ENCODE measurements around the gene SLC22A23. TPM values are rescaled to one million over a fixed set of nuclear protein-coding genes. Genes with fewer than 3 reads are reported as not detected.

The SLC22A23 gene
- total and polyA plus RNA-seq, 2 of the 4 experiments (the other 2 are of a cell fraction) = 0.72 to 1.6 TPM

DNA sequence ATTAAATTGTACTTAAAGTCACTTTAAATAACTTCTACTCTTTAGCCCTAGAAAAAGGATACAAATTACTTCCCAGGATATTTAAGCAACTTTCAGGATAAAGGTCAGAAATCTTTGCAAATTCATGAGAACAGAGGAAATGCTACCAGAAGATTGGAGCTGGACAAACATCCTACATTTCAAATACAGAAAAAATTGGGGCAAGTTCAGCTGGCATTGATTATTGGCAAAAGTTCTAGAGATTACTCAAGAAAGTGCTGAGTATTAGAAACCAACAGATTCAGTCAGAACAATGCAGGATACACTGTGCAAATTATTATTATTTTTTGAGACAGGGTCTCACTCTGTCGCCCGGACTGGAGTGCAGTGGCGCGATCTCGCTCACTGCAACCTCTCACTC, 6.0 kb downstream of the SLC22A23 start:
- Histone ChIP-seq H4K8ac (ENCODE audit: low read depth in 2 of 2, low read length in 2 of 2) (no peak overlapping the region), H2BK20ac (ENCODE audit: low read depth, low read length) (no peak overlapping the region), H3K79me1 (ENCODE audit: low read depth in 1 of 2, low read length in 2 of 2) (no peaks in the 10 kb centered on the region), H3K9me3 (ENCODE audit: control insufficient read depth, insufficient read depth, low read length) (no peaks in the 10 kb centered on the region), H4K20me1 (ENCODE audit: insufficient read depth, low read length) (0 out of 2 replicates have a peak, but pooled peaks cover 4% of the 10 kb centered on the region), H3K9me1 (ENCODE audit: insufficient read depth, low read length) (no peaks in the 10 kb centered on the region), H2AK5ac (ENCODE audit: low read depth, low read length) (no peak overlapping the region), H3K56ac (ENCODE audit: extremely low read depth, insufficient read depth, low read length) (no peak overlapping the region), H2BK120ac (ENCODE audit: low read depth, low read length) (no peak overlapping the region), H4K91ac (ENCODE audit: insufficient read depth, low read depth, low read length) (no peak overlapping the region), H3K4ac (ENCODE audit: low read depth, low read length) (no peak overlapping the region), H2AFZ (replicated peaks; ENCODE audit: low read length, poor library complexity) (no peak overlapping the region), H3K23ac (ENCODE audit: low read depth, low read length) (no peak overlapping the region), H3K18ac (ENCODE audit: low read depth, low read length) (no peak overlapping the region), H3K4me3 (ENCODE audit: insufficient read depth, low read depth, low read length) (no peak overlapping the region), H2BK15ac (ENCODE audit: low read depth, low read length) (no peak overlapping the region), H3K27me3 (ENCODE audit: control insufficient read depth, insufficient read depth, low read length) (peaks cover 45% of the 10 kb centered on the region), H2BK5ac (ENCODE audit: low read depth, low read length, poor library complexity, severe bottlenecking) (no peak overlapping the region), H3K9ac (ENCODE audit: low read depth, low read length) (no peak overlapping the region), H3K36me3 (ENCODE audit: control insufficient read depth, insufficient read depth, low read length) (no peaks in the 10 kb centered on the region), H3K4me2 (ENCODE audit: low read depth, low read length) (no peak overlapping the region), H3K27ac (ENCODE audit: insufficient read depth, low read length) (no peak overlapping the region), H2AK9ac (replicated peaks; ENCODE audit: low read depth, low read length, poor library complexity) (no peak overlapping the region), H4K5ac (ENCODE audit: low read depth, low read length) (no peak overlapping the region), H3K4me1 (ENCODE audit: control insufficient read depth, insufficient read depth, low read length) (no peaks in the 10 kb centered on the region), H3K14ac (replicated peaks; ENCODE audit: low read depth, low read length) (no peak overlapping the region)
- ATAC-seq (ENCODE audit: low read depth) = no peak
- ChIA-PET POLR2A (ENCODE audit: unreplicated experiment) (no interaction called here), CTCF (no interaction called here)
- intact Hi-C loops (cut with micrococcal nuclease) = no loop called here
- DNase-seq = no peak
- no TSS peak for BruUV-seq (replicated peaks)
- in situ Hi-C loops (cut with MboI; ENCODE audit: low sequenced_read_pairs) = no loop called here
- no peak for TF ChIP-seq MAZ (IDR thresholded peaks at IDR 0.05; ENCODE audit: borderline replicate concordance, low read depth, low read length)
- no peak for TF ChIP-seq RCOR1 (IDR thresholded peaks at IDR 0.05; ENCODE audit: insufficient replicate concordance, low read length)
- TF ChIP-seq, protein P1, sequence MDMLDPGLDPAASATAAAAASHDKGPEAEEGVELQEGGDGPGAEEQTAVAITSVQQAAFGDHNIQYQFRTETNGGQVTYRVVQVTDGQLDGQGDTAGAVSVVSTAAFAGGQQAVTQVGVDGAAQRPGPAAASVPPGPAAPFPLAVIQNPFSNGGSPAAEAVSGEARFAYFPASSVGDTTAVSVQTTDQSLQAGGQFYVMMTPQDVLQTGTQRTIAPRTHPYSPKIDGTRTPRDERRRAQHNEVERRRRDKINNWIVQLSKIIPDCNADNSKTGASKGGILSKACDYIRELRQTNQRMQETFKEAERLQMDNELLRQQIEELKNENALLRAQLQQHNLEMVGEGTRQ (IDR thresholded peaks at IDR 0.05; ENCODE audit: low read depth, low read length) = no peak
- no CpG with 5 or more reads among the region's 5 CpGs for WGBS, 2 experiments (ENCODE audit: extremely low coverage in 2 of 2, insufficient read length in 1 of 2)
- dilution Hi-C loops (cut with HindIII; ENCODE audit: low sequenced_read_pairs, unreplicated experiment) = no loop called here
